GM19043 (cell line): ENCODE data around the gene SET.
"Not testable (repeated sequence)": the region's sequence is repeated elsewhere in the genome, so short reads cannot be mapped to it uniquely, and the experiment has no call there.

Experiments
- ATAC-seq: cut with Tn5 transposase; IDR thresholded peaks from one replicate; pipeline ENCODE4 v1.9.1; 2021; ENCODE audit warnings: low read depth; ENCODE audit not compliant: unreplicated experiment

Gene SET

GRCh38 chr9:128685636-128686489 is 3.2 kb upstream of the SET start:
- no peak for ATAC-seq

- ATAC-seq: no peak
Measured at GRCh38 chr9:128687453-128687852, 1.6 kb upstream of the SET start.

GRCh38 chr9:128689293-128689774 is 312 bp downstream of the SET start:
- ATAC-seq: no peak

DNA sequence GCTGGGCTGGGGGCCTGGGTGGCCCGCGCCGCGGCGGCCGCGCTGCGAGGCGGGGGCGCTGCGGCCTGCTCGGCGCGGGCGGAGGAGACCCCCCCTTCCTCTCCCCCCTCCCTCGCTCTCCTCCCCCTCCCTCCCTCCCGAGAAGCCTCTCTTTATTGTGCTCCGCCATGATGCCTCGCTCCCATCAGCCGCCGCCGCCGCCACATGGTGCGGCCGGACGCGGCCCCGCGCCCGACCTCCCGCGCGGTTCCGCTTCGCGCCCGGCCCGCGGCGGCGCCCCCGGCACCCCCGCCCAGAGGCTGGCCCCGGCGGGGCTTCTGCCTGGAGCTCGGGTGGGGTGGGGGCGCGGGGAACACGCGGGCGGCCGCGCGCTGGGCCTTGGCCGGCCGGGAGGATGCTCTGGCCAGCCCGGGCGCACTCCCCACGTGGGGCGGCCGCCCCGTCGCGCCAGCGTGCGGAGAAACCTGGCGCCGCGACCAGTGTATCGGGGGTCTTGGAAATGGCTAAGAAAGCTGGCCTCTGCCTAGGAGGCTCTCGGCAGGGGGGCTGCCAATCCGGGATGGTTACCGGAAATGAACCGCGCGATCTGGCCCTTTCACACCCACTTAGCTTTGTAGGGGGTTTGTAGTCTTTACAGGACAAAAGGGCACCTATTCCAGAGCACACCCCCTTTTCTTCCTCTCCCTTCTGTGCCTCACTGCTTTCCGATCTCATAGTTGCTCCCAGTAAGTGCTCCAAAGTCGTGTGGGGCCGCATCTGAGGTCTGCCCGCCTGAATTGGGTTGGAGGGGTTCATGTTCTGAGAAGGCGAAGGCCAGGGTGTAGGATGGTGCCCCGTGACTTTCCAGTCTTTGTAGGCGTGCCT is 1.0 kb downstream of the SET start:
- no peak for ATAC-seq

- no peak for ATAC-seq
Measured at GRCh38 chr9:128690684-128691034, 1.6 kb downstream of the SET start.

DNA sequence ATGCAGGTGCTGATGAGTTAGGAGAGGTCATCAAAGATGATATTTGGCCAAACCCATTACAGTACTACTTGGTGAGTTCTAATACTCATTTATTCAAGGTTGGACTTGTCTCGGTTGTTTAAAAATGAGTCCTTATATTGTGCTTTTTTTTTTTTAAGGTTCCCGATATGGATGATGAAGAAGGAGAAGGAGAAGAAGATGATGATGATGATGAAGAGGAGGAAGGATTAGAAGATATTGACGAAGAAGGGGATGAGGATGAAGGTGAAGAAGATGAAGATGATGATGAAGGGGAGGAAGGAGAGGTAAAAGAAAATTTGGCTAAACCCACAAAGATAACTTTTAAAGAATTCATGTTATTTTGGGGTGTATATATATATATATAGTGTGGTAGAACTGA is 4.7 kb downstream of the SET start:
- not testable (repeated sequence) for ATAC-seq

- ATAC-seq: no peak
Measured at GRCh38 chr9:128694344-128694743, 5.3 kb downstream of the SET start.

DNA sequence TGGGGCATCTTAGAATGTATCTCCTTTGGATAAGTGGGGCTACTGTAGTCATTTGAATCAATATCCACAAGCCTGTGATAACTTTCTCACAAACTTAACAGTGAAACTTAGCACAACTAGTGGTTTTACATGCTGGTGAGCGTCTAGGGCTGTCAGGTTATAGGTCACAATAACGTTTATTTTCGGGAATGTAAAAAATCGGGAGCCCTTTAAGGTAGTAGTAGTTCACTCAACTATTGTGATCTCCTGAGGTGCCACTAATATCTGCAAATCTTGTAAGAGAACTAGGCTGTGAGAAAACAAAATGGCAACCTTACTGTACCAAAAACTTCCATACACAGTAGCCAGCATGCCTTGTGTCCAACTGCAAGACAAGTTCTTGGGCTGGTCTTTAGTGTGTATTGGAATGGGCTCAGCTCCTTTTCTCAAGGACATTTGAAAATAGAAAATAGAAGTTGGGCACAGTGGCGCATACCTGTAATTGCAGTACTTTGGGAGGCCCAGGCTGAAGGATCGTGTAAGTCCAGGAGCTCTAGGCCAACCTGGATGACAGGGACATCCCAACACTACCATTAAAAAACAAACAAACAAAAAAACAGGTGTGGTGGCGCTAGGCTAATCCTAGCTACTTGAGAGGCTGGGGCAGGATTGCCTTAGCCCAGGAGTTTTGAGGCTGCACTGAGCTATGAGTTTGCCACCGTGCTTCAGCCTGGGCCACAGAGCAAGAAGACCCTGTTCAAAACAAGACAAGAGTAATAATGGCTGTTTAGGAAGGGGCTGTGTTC is 8.1 kb downstream of the SET start:
- ATAC-seq: no peak

GRCh38 chr9:128699096-128699795 is 10.2 kb downstream of the SET start:
- ATAC-seq: not testable (repeated sequence)

DNA sequence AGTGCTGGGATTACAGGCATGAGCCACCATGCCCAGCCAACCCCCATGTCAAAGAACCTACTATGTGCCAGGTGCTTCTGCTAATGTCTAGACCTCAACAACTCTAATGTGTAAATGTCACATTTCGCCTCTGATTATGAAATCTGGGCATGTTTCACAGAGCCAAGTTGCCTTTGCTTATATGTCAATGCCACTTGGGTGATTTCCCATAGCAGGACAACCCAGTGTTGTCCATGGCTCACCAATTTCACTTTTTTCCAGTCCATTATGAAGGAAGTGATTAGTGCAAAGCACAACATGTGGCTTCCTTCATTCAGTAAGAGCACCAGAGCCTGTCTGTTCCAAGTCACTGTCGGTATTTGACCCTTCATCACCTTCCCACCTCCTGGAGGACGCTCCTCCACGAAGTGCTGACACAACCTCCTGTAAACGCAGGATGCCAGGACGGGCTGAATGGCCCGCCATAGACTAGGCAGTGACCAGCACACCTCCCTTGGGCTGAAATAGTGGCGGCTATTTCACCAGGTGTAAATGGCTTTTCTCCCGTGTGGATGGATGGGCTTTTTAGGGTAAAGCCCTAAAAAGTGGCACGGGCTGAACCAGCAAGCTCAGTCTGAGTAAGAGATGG is 12.3 kb downstream of the SET start:
- ATAC-seq: no peak

- peak; percentile 78 for ATAC-seq
Measured at GRCh38 chr9:128702445-128702948, 13.5 kb downstream of the SET start, which contains the start of gene PKN3. Gene PKN3 (plus strand): TSS chr9:128702503. CDS start chr9:128702916, 413 bp downstream.

GRCh38 chr9:128702949-128703615 is 14.1 kb downstream of the SET start:
- ATAC-seq: no peak

GRCh38 chr9:128703616-128704355 is 14.8 kb downstream of the SET start:
- no peak for ATAC-seq

DNA sequence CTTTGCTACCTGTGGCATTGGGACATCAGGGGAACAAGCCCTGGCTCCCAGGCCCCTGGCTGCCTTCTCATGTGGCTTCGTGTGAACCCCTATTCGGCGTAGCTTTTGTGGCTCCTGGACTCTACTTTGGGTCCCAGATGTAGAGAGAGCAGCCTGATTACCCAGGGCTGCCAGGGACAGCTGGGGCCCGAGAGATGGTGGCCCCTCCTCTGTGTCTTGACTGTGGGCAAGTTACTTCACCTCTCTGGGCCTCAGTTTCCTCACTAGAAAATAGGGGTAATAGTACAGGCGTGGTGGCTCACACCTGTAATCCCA is 15.3 kb downstream of the SET start:
- no peak for ATAC-seq

DNA sequence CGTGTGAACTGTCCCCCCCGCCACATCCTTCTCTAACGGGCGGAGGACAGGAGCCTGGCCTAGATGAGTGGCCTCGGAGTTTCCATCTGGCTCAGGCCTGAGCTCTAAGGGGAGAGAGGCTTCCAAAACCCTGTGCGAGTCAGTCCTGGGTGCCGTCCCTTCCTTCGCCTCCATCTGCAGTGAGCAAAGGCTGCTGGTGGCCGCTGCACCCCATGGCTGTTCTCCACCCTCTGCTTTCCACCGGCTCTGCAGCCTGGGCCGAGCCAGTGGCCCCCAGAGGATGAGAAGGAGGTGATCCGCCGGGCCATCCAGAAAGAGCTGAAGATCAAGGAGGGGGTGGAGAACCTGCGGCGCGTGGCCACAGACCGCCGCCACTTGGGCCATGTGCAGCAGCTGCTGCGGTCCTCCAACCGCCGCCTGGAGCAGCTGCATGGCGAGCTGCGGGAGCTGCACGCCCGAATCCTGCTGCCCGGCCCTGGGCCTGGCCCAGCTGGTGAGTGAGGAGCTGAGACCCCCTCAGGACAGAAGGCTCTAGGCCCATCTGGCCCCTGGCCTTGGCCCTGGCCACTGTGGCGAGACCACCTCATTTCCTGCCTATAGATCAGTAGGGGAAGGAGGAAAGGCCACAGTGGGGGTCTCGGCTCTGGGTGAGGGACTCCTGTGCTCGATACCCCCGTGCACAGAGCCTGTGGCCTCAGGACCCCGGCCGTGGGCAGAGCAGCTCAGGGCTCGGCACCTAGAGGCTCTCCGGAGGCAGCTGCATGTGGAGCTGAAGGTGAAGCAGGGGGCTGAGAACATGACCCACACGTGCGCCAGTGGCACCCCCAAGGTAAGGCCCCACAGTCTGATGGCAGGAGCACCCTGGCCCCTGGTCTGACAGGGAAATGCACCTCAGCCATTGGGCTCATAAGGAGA is 16.3 kb downstream of the SET start:
- no peak for ATAC-seq

DNA sequence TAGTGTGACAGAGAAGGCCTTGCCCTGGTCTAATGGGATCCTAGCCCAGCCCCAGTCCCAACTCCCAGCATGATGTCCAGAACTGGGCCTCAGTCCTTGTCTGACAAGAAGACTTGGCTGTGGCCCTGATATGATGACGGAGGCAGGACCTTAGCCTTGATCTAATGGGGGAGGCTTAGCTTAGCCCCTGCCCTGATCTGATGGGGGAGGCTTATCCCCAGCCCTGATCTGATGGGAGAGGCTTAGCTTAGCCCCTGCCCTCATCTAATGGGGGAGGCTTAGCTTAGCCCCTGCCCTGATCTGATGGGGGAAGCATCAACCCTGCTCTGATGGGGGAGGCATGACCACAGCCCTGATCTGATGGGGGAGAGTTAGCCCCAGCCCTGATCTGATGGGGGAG is 17.0 kb downstream of the SET start:
- no peak for ATAC-seq

DNA sequence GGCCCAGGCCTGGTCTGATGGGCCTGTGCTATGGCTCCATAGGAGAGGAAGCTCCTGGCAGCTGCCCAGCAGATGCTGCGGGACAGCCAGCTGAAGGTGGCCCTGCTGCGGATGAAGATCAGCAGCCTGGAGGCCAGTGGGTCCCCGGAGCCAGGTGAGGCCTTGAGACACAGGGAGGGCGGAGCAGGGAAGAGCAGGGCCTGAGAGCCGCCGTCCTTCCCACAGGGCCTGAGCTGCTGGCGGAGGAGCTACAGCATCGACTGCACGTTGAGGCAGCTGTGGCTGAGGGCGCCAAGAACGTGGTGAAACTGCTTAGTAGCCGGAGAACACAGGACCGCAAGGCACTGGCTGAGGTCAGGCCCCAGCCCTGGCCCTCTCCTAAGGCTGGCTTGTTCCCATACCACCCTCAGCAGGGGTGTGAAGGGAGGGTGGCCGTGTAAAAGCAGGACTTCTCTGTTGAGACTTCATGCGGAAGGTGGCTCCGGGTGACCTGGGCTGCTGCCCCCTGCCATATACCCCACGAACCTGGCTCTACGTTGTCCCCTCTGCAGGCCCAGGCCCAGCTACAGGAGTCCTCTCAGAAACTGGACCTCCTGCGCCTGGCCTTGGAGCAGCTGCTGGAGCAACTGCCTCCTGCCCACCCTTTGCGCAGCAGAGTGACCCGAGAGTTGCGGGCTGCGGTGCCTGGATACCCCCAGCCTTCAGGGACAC is 17.8 kb downstream of the SET start:
- no peak for ATAC-seq
